HG03457 (cell line): Measurements from ENCODE around the gene ARHGAP24.
"Not testable (repeated sequence)": the region's sequence is repeated elsewhere in the genome, so short reads cannot be mapped to it uniquely, and the experiment has no call there.

Source experiments
- ATAC-seq: cut with Tn5 transposase; IDR thresholded peaks from one replicate; pipeline ENCODE4 v1.9.1; 2021; ENCODE audit warnings: moderate number of reproducible peaks; ENCODE audit not compliant: unreplicated experiment

Gene ARHGAP24

GRCh38 chr4:85833302-85833701 lies 358.4 kb downstream of the ARHGAP24 start:
- no peak for ATAC-seq

- no peak for ATAC-seq
Observed at GRCh38 chr4:85834934-85835333, 360.0 kb downstream of the ARHGAP24 start.

- ATAC-seq, result no peak
Observed at GRCh38 chr4:85836588-85837438, 361.9 kb downstream of the ARHGAP24 start.

DNA sequence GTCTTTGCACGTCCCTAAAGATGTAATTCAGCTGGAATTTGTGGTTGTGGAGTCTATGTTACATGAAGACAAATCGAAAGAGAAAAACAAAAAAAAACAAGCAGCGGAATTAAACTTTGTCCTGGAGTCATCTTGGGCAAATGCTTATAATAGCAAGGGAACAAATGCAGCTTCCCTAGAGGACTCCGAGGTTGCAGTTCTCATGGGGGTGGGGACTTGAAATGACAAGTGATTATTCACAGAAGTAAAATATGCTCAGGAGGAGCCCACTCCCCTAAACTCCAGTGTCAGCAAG lies 362.4 kb downstream of the ARHGAP24 start:
- no peak for ATAC-seq

DNA sequence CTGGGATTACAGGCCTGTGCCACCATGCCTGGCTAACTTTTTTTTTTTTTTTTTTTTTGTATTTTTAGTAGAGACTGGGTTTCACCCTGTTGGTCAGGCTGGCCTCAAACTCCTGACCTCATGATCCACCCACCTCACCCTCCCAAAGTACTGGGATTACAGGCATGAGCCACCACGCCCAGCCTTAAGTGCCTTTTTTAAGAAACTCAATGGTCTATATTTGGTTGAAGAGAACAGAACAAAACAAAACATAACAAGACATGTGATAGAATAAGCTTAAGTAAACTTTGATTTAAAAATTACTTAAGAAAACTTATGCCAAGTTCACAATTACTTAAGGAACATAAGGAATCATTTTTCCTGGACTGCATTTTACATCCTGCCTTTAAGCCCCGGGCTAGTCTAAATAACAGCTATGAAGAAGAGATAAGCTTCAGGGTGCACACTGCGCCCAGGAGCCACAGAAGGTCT lies 365.1 kb downstream of the ARHGAP24 start:
- ATAC-seq, result not testable (repeated sequence)

DNA sequence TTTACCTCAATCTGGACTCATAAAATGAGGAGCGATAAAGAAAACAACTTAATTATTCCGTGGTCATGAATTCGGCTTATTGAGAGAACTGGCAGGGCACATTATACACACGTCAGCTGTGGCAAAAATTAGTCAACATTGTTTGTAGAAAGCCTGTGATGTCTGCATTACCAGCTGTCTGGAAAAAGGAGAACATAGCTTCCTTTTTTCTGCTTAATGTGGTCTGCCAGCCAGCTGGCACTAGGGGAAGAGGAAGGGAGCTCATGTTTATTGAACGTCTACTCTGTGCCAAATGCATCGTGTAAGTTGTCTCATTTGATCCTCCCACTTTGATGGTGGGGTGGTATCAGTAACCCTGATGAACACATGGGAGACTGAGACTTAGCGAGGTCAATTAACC lies 367.6 kb downstream of the ARHGAP24 start:
- no peak for ATAC-seq

- ATAC-seq, result not testable (repeated sequence)
Observed at GRCh38 chr4:85853740-85854139, 378.8 kb downstream of the ARHGAP24 start.

- ATAC-seq, result no peak
Observed at GRCh38 chr4:85854546-85854945, 379.6 kb downstream of the ARHGAP24 start.

DNA sequence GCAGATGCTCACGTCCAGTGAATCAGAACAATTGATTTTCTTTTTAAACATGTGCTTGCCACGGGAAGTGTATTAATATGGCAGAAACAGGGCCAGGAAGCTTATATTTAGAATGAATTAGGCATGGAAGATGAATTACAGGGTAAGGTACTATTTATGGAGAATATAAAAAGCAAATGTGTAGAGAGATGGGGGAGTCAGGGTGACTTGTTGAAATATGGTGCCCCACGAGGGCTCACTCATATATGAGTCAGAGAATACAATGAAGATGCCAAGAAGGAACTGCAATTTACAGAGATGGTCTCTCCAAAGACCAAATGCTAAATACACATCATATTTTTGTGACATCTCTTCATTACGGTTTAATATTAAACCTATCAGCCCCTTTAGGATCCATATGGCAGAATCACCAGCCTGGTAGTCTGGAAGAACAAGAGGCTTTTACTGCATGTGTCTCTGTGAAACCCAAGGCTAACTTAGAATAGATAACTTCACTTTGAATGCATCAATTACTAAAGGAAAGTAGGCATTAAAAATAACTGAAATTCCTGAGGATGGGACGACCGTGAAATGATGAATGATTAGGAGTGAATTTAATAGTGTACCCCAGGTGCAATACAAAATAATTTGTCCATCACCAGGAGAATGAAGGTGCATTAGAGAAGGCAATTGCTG lies 385.3 kb downstream of the ARHGAP24 start:
- no peak for ATAC-seq

- ATAC-seq, result no peak
Observed at GRCh38 chr4:85861064-85861765, 386.3 kb downstream of the ARHGAP24 start.

GRCh38 chr4:85862896-85863295 lies 387.9 kb downstream of the ARHGAP24 start:
- no peak for ATAC-seq

- ATAC-seq, result no peak
Observed at GRCh38 chr4:85864259-85865205, 389.6 kb downstream of the ARHGAP24 start.

DNA sequence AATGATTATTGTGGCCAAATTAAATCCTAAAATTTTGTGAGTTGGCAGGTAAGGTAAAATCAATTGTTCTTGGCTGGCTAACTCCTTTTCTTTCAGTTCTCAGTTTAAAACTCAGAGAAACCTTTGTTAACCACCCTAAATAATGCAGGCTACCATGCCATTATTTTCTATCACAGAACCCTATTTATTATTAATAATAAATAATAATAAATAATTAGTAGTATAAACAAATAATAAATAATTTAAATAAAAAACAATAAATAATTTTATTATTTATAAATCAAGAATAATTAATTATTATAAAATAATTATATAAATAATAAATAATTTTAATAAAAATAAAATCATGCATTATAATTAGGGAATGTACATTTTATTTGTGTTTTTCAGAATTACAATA lies 390.3 kb downstream of the ARHGAP24 start:
- ATAC-seq, result no peak

DNA sequence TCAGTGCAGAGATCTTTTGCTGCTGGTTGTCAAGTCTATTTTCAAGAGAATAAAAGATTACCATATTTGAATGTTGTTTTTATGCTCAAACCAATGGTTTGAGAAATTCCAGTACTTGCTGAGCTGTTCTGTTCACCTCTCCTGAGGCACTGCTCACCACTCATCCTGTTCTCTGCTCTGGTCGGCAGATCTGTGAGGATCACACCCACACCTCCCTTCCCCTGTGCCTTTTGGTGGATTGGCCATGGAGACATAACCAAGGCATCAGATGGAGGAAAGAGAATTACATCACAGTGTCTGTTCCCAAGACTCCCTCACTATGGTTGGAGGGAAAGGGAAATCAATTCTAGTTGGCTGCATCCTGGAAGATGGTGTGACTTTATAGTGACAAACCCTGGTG lies 391.6 kb downstream of the ARHGAP24 start:
- no peak for ATAC-seq

DNA sequence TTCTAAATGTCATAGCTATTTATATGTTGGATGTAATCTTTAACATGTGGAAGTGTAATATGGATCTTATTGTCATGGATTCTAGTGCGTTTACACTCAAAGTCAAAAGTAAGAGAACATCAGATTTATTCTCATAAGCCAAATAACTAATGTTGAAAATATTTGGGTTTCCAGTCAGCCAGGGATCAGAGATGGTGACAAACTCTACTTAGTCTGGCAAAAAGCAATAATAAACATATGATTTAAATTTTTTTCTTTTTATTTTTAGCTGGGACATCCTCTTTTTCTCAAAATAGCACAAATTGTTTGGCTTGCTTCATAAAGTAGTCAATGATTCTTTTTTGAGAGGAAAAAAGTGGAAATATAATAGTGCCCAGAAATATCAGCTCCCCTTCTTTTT lies 392.3 kb downstream of the ARHGAP24 start:
- ATAC-seq, result no peak

- ATAC-seq, result no peak
Observed at GRCh38 chr4:85869181-85869580, 394.2 kb downstream of the ARHGAP24 start.

DNA sequence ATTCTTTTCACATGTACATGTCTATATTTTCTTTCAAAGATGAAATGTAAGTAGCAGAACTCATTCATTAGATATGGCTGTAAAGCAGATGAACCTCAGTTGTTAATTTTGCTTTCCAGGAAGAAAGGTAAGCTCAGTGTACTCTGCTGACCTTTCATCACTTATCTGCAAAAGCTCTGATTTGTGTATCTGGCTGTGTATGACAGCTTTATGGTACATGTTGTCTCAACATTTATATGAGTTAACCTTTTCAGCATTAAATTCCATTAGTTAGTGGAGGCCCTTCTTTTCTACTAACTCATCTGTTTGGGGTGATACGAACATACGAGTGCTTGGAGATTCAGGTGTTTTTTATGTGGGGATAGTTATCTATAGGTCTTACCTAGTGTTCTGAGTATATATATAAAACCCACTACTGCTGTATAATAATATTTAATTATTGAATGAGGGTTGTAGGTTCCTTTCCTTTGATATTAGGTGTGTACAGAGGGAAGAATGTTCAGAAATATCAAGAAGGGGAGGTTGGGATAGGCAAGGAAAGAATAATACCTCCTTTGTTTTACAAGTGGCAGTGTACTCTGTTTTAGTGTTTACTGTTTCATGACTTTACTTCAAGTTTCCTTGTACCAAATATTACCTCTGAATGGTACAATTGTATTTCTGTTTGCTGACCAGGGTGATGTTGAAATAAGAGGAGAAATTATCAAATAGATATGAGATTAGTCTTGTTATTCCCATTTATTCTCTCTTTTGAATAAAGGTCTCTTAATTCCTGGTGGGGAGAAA lies 395.5 kb downstream of the ARHGAP24 start:
- no peak for ATAC-seq

DNA sequence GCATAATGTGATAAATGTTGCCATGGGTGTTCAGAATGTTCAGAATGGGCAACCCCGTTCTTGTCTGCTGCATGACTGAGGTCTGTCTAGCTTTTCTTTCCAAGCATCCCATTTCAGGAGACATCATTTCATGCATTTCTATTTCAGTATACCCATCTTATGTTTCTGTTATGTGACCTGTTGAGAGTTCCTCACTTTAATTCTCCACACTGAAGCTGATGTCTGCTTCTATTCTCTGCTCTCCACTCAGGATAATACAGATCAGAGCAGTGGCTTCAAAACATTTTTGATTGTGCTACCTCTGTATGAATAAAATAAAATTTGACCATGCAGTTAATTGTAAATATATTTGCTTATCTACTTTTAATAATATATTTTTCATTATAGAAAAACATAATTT lies 398.6 kb downstream of the ARHGAP24 start:
- no peak for ATAC-seq

DNA sequence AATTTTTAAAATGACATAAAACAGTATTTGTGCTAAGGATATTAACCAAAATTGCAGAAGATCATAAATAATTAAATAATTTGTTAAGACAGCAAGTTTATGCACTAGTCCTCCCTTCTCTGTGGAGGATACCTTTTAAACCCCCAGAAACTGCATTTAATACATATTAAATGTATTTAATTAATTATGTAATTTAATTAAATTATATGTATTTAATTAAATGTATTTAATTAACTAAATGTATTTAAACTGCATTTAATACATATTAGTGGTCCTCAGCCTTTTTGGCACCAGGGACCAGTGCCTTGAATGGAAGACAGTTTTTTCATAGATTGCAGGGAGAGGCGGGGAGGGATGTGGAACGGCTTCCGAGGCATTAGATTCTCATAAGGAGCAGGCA lies 404.6 kb downstream of the ARHGAP24 start:
- ATAC-seq, result no peak

DNA sequence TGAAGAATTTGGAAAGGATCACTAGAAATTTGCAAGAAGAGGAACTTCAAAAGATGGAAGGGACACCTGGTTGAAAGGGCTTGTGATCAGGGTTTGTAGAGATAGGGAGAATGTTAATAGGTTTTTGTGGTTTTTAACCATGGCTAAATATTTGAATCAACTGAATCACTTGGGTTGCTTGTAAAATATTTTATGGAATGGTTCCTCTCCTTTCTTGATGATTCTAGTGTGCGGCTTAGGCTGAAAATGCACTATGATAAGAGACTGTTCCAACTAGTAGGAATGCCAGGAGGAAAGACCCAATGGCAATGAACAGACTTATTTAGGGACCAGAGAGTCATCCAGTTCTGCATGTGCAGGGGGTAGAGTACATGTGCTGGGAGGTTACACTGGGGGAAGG lies 408.2 kb downstream of the ARHGAP24 start:
- no peak for ATAC-seq
